ENCODE measurements around the gene HOXC9.

Gene HOXC9

DNA sequence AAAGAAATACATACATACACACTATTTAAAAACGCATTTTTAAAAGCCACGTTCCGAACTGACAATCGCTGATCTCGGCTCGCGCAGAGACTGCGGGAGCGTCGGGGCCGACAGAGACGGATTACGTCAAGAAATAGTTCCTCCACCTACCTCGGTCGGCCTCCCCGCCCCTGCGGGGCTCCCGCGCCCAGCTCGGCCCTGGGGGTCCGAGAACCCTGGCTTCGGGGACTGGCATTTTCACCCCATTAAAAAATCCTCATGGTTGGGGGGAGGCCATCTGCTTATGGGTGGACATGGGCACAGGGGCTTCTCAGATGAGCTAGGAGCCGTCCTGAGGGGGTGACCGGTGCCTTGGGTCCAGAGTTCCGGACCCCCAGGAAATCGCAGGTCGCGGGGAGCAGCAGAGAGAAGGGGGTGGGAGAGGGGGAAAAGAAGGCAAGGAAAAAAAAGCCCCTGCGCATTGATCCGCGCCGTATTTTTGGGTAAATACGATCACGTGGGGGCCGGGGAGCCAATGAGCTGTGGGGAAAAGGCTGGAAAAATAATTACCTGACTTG is 324 bp upstream of the HOXC9 start (continued):
- peak; percentile 69; the same call in 1 of the 2 replicates for TF ChIP-seq HIC1 (tag by site-specific recombination; IDR thresholded peaks at IDR 0.05)
- TF ChIP-seq ZNF792 (tag by site-specific recombination; IDR thresholded peaks at IDR 0.05): no peak
- TF ChIP-seq HOXC10 (CRISPR knock-in tag; IDR thresholded peaks at IDR 0.05): no peak
- TF ChIP-seq GLIS2 (tag by site-specific recombination; IDR thresholded peaks at IDR 0.05): peak; percentile 99
- peak; percentile 21 for TF ChIP-seq WT1 (tag by site-specific recombination; IDR thresholded peaks at IDR 0.05)
- no peak for TF ChIP-seq ZNF433 (tag by site-specific recombination; IDR thresholded peaks at IDR 0.05; ENCODE audit: low read depth)
- no peak for TF ChIP-seq KLF7 (tag by site-specific recombination; IDR thresholded peaks at IDR 0.05; ENCODE audit: borderline replicate concordance)
- TF ChIP-seq ZNF785 (tag by site-specific recombination; IDR thresholded peaks at IDR 0.05): no peak
- peak; percentile 99 for TF ChIP-seq PRDM10 (tag by site-specific recombination; IDR thresholded peaks at IDR 0.05)
- no peak for TF ChIP-seq ZNF174 (tag by site-specific recombination; IDR thresholded peaks at IDR 0.05)
- TF ChIP-seq ZNF398 (tag by site-specific recombination; IDR thresholded peaks at IDR 0.05): peak; percentile 87
- no peak for TF ChIP-seq ZNF677 (tag by site-specific recombination; IDR thresholded peaks at IDR 0.05)
- peak; percentile 73 for TF ChIP-seq ZBTB17 (tag by site-specific recombination; IDR thresholded peaks at IDR 0.05)
- peak; percentile 42 for TF ChIP-seq ZBTB21 (tag by site-specific recombination; IDR thresholded peaks at IDR 0.05)
- peak; percentile 97 for TF ChIP-seq BCL11B (tag by site-specific recombination; IDR thresholded peaks at IDR 0.05; ENCODE audit: low read depth)
- TF ChIP-seq, protein P1, sequence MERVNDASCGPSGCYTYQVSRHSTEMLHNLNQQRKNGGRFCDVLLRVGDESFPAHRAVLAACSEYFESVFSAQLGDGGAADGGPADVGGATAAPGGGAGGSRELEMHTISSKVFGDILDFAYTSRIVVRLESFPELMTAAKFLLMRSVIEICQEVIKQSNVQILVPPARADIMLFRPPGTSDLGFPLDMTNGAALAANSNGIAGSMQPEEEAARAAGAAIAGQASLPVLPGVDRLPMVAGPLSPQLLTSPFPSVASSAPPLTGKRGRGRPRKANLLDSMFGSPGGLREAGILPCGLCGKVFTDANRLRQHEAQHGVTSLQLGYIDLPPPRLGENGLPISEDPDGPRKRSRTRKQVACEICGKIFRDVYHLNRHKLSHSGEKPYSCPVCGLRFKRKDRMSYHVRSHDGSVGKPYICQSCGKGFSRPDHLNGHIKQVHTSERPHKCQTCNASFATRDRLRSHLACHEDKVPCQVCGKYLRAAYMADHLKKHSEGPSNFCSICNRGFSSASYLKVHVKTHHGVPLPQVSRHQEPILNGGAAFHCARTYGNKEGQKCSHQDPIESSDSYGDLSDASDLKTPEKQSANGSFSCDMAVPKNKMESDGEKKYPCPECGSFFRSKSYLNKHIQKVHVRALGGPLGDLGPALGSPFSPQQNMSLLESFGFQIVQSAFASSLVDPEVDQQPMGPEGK (tag by site-specific recombination; IDR thresholded peaks at IDR 0.05): peak; percentile 99
- TF ChIP-seq ZNF521 (tag by site-specific recombination; IDR thresholded peaks at IDR 0.05): no peak
- 0 out of 2 replicates have a peak, but pooled peaks have one; percentile 14 for TF ChIP-seq ZNF561 (tag by site-specific recombination; IDR thresholded peaks at IDR 0.05; ENCODE audit: borderline replicate concordance)
- TF ChIP-seq ZBTB44 (tag by site-specific recombination; IDR thresholded peaks at IDR 0.05): no peak
- TF ChIP-seq SP7 (tag by site-specific recombination; IDR thresholded peaks at IDR 0.05): peak; percentile 61
- TF ChIP-seq, protein P2, sequence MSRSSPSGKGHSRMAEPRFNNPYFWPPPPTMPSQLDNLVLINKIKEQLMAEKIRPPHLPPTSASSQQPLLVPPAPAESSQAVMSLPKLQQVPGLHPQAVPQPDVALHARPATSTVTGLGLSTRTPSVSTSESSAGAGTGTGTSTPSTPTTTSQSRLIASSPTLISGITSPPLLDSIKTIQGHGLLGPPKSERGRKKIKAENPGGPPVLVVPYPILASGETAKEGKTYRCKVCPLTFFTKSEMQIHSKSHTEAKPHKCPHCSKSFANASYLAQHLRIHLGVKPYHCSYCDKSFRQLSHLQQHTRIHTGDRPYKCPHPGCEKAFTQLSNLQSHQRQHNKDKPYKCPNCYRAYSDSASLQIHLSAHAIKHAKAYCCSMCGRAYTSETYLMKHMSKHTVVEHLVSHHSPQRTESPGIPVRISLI (tag by site-specific recombination; IDR thresholded peaks at IDR 0.05): peak; percentile 99
- no peak for TF ChIP-seq ZNF670 (tag by site-specific recombination; IDR thresholded peaks at IDR 0.05; ENCODE audit: low read depth)
- TF ChIP-seq ZEB2 (tag by site-specific recombination; IDR thresholded peaks at IDR 0.05): peak; percentile 71
- no peak for TF ChIP-seq ZNF830 (tag by site-specific recombination; IDR thresholded peaks at IDR 0.05; ENCODE audit: low read depth)
- no peak for TF ChIP-seq ZNF19 (tag by site-specific recombination; IDR thresholded peaks at IDR 0.05; ENCODE audit: low read depth)
- no peak for TF ChIP-seq ZSCAN16 (tag by site-specific recombination; IDR thresholded peaks at IDR 0.05)
- TF ChIP-seq SCRT2 (tag by site-specific recombination; IDR thresholded peaks at IDR 0.05): no peak
- TF ChIP-seq ZBTB7A (tag by site-specific recombination; IDR thresholded peaks at IDR 0.05; ENCODE audit: low read depth): peak; percentile 93

All from HEK293 (cell line).